ENCODE measurements around the gene APOA5. TPM values are rescaled to one million over a fixed set of nuclear protein-coding genes. Genes with fewer than 3 reads are reported as not detected.
A peak's percentile ranks its signal among the peaks of the same experiment; 100 is the strongest.

Gene APOA5
- total and polyA plus RNA-seq, 2 of the 13 experiments (the other 11 are each of a cell fraction or from before 2014, with no cell fraction given): 44.0 to 49.1 TPM

- no peak; the same call in 1 of the 2 replicates for TF ChIP-seq HBP1 (CRISPR knock-in tag; IDR thresholded peaks at IDR 0.05; ENCODE audit: low read depth)
- no peak for TF ChIP-seq NRL (CRISPR knock-in tag; IDR thresholded peaks at IDR 0.05; ENCODE audit: borderline replicate concordance)
- TF ChIP-seq CEBPZ (IDR thresholded peaks at IDR 0.05; ENCODE audit: low read length): no peak
- no peak for TF ChIP-seq KLF9 (CRISPR knock-in tag; IDR thresholded peaks at IDR 0.05; ENCODE audit: low read depth)
- no peak for TF ChIP-seq ZKSCAN5 (CRISPR knock-in tag; IDR thresholded peaks at IDR 0.05)
- TF ChIP-seq BRF2 (CRISPR knock-in tag; IDR thresholded peaks at IDR 0.05): no peak; the same call in 1 of the 2 replicates
- TF ChIP-seq HNRNPLL (IDR thresholded peaks at IDR 0.05; ENCODE audit: low read depth, low read length, poor library complexity, severe bottlenecking): no peak
- TF ChIP-seq XRCC5 (optimal IDR thresholded peaks at IDR 0.05; ENCODE audit: low read length): no peak
- TF ChIP-seq MAF1 (CRISPR knock-in tag; IDR thresholded peaks at IDR 0.05; ENCODE audit: borderline replicate concordance): peak; percentile 69; the same call in 1 of the 2 replicates
- TF ChIP-seq ZBTB39 (CRISPR knock-in tag; IDR thresholded peaks at IDR 0.05): 0 out of 2 replicates have a peak, but pooled peaks have one; percentile 47
- no peak for TF ChIP-seq ZNF7 (CRISPR knock-in tag; IDR thresholded peaks at IDR 0.05)
- peak; percentile 83 for TF ChIP-seq BCL6 (CRISPR knock-in tag; IDR thresholded peaks at IDR 0.05)
- peak; percentile 81 for TF ChIP-seq ZNF331 (CRISPR knock-in tag; IDR thresholded peaks at IDR 0.05)
- no peak for TF ChIP-seq NBN (conservative IDR thresholded peaks at IDR 0.05)
- TF ChIP-seq ZNF414 (CRISPR knock-in tag; IDR thresholded peaks at IDR 0.05): peak; percentile 58; the same call in 1 of the 2 replicates
- peak; percentile 58 for TF ChIP-seq CTCF (CRISPR knock-in tag; IDR thresholded peaks at IDR 0.05)
- TF ChIP-seq TP53 (CRISPR knock-in tag; conservative IDR thresholded peaks at IDR 0.05): peak; percentile 65; the same call in 1 of the 2 replicates
- 0 out of 2 replicates have a peak, but pooled peaks have one; percentile 52 for TF ChIP-seq ZNF558 (CRISPR knock-in tag; IDR thresholded peaks at IDR 0.05; ENCODE audit: borderline replicate concordance)
These were observed 35.2 kb upstream of the APOA5 start (continued) for GRCh38 chr11:116826751-116827431.

Measured in HepG2 (cell line).